ENCODE data around the gene RPN1. TPM values are rescaled to one million over a fixed set of nuclear protein-coding genes. Genes with fewer than 3 reads are reported as not detected.
"Not testable (repeated sequence)": the region's sequence is repeated elsewhere in the genome, so short reads cannot be mapped to it uniquely, and the experiment has no call there.

RPN1 gene
- total and polyA plus RNA-seq, 2 donors (not counting 3 experiments of a cell fraction or from before 2014, with no cell fraction given): 250 to 266 TPM

- ChIA-PET POLR2A (no interaction called here), CTCF (interaction anchor here (1.2 to 4.6 kb wide), 3 partner anchors 14 to 185 kb away, joined by 3 to 60 read pairs (median 18); no protein-coding TSS in a partner anchor)
- H3K79me2 ChIP-seq (ENCODE audit: control insufficient read depth, insufficient read depth, low read length): no peaks in the 10 kb centered on the region
- FAIRE-seq: no peak
- intact Hi-C loops (cut with micrococcal nuclease): no loop called here
- no peak overlapping the region for H3K4me2 ChIP-seq (ENCODE audit: insufficient read depth, low read length)
- BruUV-seq (replicated peaks): no TSS peak
- no peaks in the 10 kb centered on the region for H3K9me3 ChIP-seq (replicated peaks; ENCODE audit: control insufficient read depth, insufficient read depth, low read length)
- no peak overlapping the region for H3K27ac ChIP-seq (ENCODE audit: insufficient read depth, low read depth, low read length)
- H3K9ac ChIP-seq (replicated peaks; ENCODE audit: extremely low read depth, insufficient read depth, low read length): no peak overlapping the region
- TF ChIP-seq FOS (IDR thresholded peaks at IDR 0.05; ENCODE audit: borderline replicate concordance, insufficient read depth, low read length) (no peak), MYC (IDR thresholded peaks at IDR 0.05; ENCODE audit: low read depth, low read length) (no peak), EZH2 (IDR thresholded peaks at IDR 0.05; ENCODE audit: borderline replicate concordance, low read depth, low read length, severe bottlenecking) (no peak), JUN (IDR thresholded peaks at IDR 0.05; ENCODE audit: borderline replicate concordance, insufficient read depth, insufficient read length, low read depth) (no peak), GATA2 (IDR thresholded peaks at IDR 0.05; ENCODE audit: insufficient read depth, insufficient read length, low read depth, low read length) (no peak), MAX (IDR thresholded peaks at IDR 0.05; ENCODE audit: insufficient read depth, insufficient read length) (no peak), CTCF (IDR thresholded peaks at IDR 0.05; ENCODE audit: extremely low read depth in 1 of 2, insufficient read depth in 1 of 2, low read depth in 1 of 2, low read length in 2 of 2) (no peak), POLR2A (IDR thresholded peaks at IDR 0.05; ENCODE audit: low read depth, low read length) (no peak), POLR2AphosphoS5 (IDR thresholded peaks at IDR 0.05; ENCODE audit: insufficient read depth, low read depth, low read length) (no peak)
- H3K36me3 ChIP-seq (ENCODE audit: control insufficient read depth in 2 of 2, extremely low read depth in 1 of 2, insufficient read depth in 2 of 2, low read length in 2 of 2): no peaks in the 10 kb centered on the region
- dilution Hi-C loops (cut with MboI; ENCODE audit: extremely low pct_ligation_motif_present, low sequenced_read_pairs): no loop called here
- no peak overlapping the region for H3K4me3 ChIP-seq (replicated peaks in 1 of 3; ENCODE audit: insufficient read depth in 1 of 3, low read depth in 1 of 3, low read length in 3 of 3)
- H3K27me3 ChIP-seq (ENCODE audit: control insufficient read depth in 2 of 2, insufficient read depth in 2 of 2, low read length in 2 of 2): no peaks in the 10 kb centered on the region
- H4K20me1 ChIP-seq (replicated peaks; ENCODE audit: control insufficient read depth, extremely low read depth, insufficient read depth, low read length): no peaks in the 10 kb centered on the region
- DNase-seq (ENCODE audit: low read depth, low spot score): no peak
- H2AFZ ChIP-seq (ENCODE audit: low read depth, low read length): no peak overlapping the region
- H3K9me1 ChIP-seq (replicated peaks; ENCODE audit: control insufficient read depth, extremely low read depth, insufficient read depth, low read length): no peaks in the 10 kb centered on the region
- H3K4me1 ChIP-seq (ENCODE audit: control insufficient read depth, extremely low read depth, insufficient read depth, low read length): peaks cover 5% of the 10 kb centered on the region
These were observed 28.7 kb upstream of the RPN1 start for GRCh38 chr3:128679338-128679737.

- DNase-seq (ENCODE audit: low read depth, low spot score); dilution Hi-C loops (cut with MboI; ENCODE audit: extremely low pct_ligation_motif_present, low sequenced_read_pairs); CTCF ChIA-PET; H3K27me3 ChIP-seq (ENCODE audit: control insufficient read depth in 2 of 2, insufficient read depth in 2 of 2, low read length in 2 of 2); H3K27ac ChIP-seq (ENCODE audit: insufficient read depth, low read depth, low read length); H3K79me2 ChIP-seq (ENCODE audit: control insufficient read depth, insufficient read depth, low read length); H3K9ac ChIP-seq (replicated peaks; ENCODE audit: extremely low read depth, insufficient read depth, low read length); intact Hi-C loops (cut with micrococcal nuclease); H3K4me3 ChIP-seq (replicated peaks in 1 of 3; ENCODE audit: insufficient read depth in 1 of 3, low read depth in 1 of 3, low read length in 3 of 3); H2AFZ ChIP-seq (ENCODE audit: low read depth, low read length); H3K4me1 ChIP-seq (ENCODE audit: control insufficient read depth, extremely low read depth, insufficient read depth, low read length); POLR2A ChIA-PET; H3K4me2 ChIP-seq (ENCODE audit: insufficient read depth, low read length); BruUV-seq (replicated peaks); H3K36me3 ChIP-seq (ENCODE audit: control insufficient read depth in 2 of 2, extremely low read depth in 1 of 2, insufficient read depth in 2 of 2, low read length in 2 of 2); H3K9me3 ChIP-seq (replicated peaks; ENCODE audit: control insufficient read depth, insufficient read depth, low read length); H3K9me1 ChIP-seq (replicated peaks; ENCODE audit: control insufficient read depth, extremely low read depth, insufficient read depth, low read length); FAIRE-seq; H4K20me1 ChIP-seq (replicated peaks; ENCODE audit: control insufficient read depth, extremely low read depth, insufficient read depth, low read length): not testable (repeated sequence)
These were observed 25.2 kb upstream of the RPN1 start for GRCh38 chr3:128675802-128676201.
